Neural progenitor cell (in vitro differentiated cells): ENCODE results near the gene DDX39B. TPM values are rescaled to one million over a fixed set of nuclear protein-coding genes. Genes with fewer than 3 reads are reported as not detected.
A peak's percentile ranks its signal among the peaks of the same experiment; 100 is the strongest.

ENCODE experiments used
- DNase-seq: peaks from one replicate; pipeline ENCODE4 v3.0.0-alpha.2; 2016; ENCODE audit warnings: low spot score
- H2AFZ ChIP-seq: fragments of 200-600 bp; sonication (generic); replicated peaks from 2 replicates; pipeline ENCODE4 v1.6.1; 2016; ENCODE audit warnings: antibody characterized with exemption
- H3F3A ChIP-seq: fragments of 200-600 bp; sonication (generic); 2 replicates; pipeline ENCODE4 v1.6.1; 2016; ENCODE audit warnings: antibody characterized with exemption, low read depth
- H3K27ac ChIP-seq: fragments of 200-600 bp; sonication (generic); 2 replicates; pipeline ENCODE4 v1.5.1; 2016; ENCODE audit warnings: mild to moderate bottlenecking
- H3K27me3 ChIP-seq: fragments of 200-600 bp; sonication (generic); 2 replicates; pipeline ENCODE4 v1.6.1; 2016; ENCODE audit warnings: mild to moderate bottlenecking, moderate library complexity
- H3K36me3 ChIP-seq: fragments of 200-600 bp; sonication (generic); 2 replicates; pipeline ENCODE4 v1.5.1; 2016
- H3K4me1 ChIP-seq: fragments of 200-600 bp; sonication (generic); 2 replicates; pipeline ENCODE4 v1.6.1; 2016; ENCODE audit warnings: mixed run types
- H3K4me2 ChIP-seq: fragments of 200-600 bp; sonication (generic); 2 replicates; pipeline ENCODE4 v1.6.1; 2016
- H3K4me3 ChIP-seq: fragments of 200-600 bp; sonication (generic); 2 replicates; pipeline ENCODE4 v1.5.1; 2016
- H3K79me2 ChIP-seq: fragments of 200-600 bp; sonication (generic); 2 replicates; pipeline ENCODE4 v1.6.1; 2016; ENCODE audit warnings: low read depth
- H3K9ac ChIP-seq: fragments of 200-600 bp; sonication (generic); 2 replicates; pipeline ENCODE4 v1.6.1; 2016
- H3K9me3 ChIP-seq: fragments of 200-600 bp; sonication (generic); 2 replicates; pipeline ENCODE4 v1.5.1; 2016; ENCODE audit warnings: low read depth
- H4K20me1 ChIP-seq: fragments of 200-600 bp; sonication (generic); 2 replicates; pipeline ENCODE4 v1.6.1; 2016; ENCODE audit warnings: low read depth
- H3K27ac Mint-ChIP-seq: 3 replicates; pipeline ENCODE4 v1.8.0; 2021; ENCODE audit warnings: mixed read lengths
- H3K27me3 Mint-ChIP-seq: 2 replicates; pipeline ENCODE4 v1.8.0; 2022; ENCODE audit warnings: low read depth, mild to moderate bottlenecking, inconsistent platforms, moderate library complexity, mixed read lengths; ENCODE audit not compliant: insufficient read depth
- H3K36me3 Mint-ChIP-seq: 3 replicates; pipeline ENCODE4 v1.8.0; 2021; ENCODE audit warnings: mixed read lengths
- H3K4me1 Mint-ChIP-seq: 3 replicates; pipeline ENCODE4 v1.8.0; 2021; ENCODE audit warnings: mixed read lengths
- H3K4me3 Mint-ChIP-seq: 3 replicates; pipeline ENCODE4 v1.8.0; 2021; ENCODE audit warnings: mild to moderate bottlenecking, moderate library complexity, mixed read lengths
- H3K9me3 Mint-ChIP-seq: 3 replicates; pipeline ENCODE4 v1.8.0; 2020; ENCODE audit warnings: mixed read lengths
- EZH2 ChIP-seq: fragments of 200-600 bp; sonication (generic); IDR thresholded peaks from 2 replicates; pipeline ENCODE4 v1.6.1; 2017; ENCODE audit warnings: antibody characterized with exemption, mild to moderate bottlenecking, moderate library complexity
- EZH2phosphoT487 ChIP-seq: fragments of 200-600 bp; sonication (generic); IDR thresholded peaks from 2 replicates; pipeline ENCODE4 v1.6.1; 2017; ENCODE audit warnings: antibody characterized with exemption
- total RNA-seq: library from RNA; depleted of rRNA; stranded (reverse); fragments of >200 nt; gene quantifications from 2 replicates; pipeline ENCODE4 v1.2.3, GENCODE V29; 2015; ENCODE audit warnings: low replicate concordance
- TF ChIP-seq, protein P1 (sequence below): fragments of 200-600 bp; sonication (generic); IDR thresholded peaks from 2 replicates; pipeline ENCODE4 v1.5.1; 2017; ENCODE audit warnings: antibody characterized with exemption, mild to moderate bottlenecking

The DDX39B gene
- total RNA-seq, 1 donor from 2014 or later: 493 TPM

- TF ChIP-seq, protein P1, sequence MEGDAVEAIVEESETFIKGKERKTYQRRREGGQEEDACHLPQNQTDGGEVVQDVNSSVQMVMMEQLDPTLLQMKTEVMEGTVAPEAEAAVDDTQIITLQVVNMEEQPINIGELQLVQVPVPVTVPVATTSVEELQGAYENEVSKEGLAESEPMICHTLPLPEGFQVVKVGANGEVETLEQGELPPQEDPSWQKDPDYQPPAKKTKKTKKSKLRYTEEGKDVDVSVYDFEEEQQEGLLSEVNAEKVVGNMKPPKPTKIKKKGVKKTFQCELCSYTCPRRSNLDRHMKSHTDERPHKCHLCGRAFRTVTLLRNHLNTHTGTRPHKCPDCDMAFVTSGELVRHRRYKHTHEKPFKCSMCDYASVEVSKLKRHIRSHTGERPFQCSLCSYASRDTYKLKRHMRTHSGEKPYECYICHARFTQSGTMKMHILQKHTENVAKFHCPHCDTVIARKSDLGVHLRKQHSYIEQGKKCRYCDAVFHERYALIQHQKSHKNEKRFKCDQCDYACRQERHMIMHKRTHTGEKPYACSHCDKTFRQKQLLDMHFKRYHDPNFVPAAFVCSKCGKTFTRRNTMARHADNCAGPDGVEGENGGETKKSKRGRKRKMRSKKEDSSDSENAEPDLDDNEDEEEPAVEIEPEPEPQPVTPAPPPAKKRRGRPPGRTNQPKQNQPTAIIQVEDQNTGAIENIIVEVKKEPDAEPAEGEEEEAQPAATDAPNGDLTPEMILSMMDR: peak; percentile 96
- peak; percentile 39 for TF ChIP-seq EZH2
- TF ChIP-seq EZH2phosphoT487: no peak
- Histone ChIP-seq H3K4me3 (peak overlapping the region; percentile 69), H3K27ac (no peak overlapping the region), H2AFZ (peak overlapping the region; percentile 87), H3K27me3 (peaks cover 9% of the 10 kb centered on the region), H3K4me1 (peaks cover 11% of the 10 kb centered on the region), H3K9ac (peak overlapping the region; percentile 44), H3K79me2 (no peaks in the 10 kb centered on the region), H3F3A (no peaks in the 10 kb centered on the region), H4K20me1 (no peaks in the 10 kb centered on the region), H3K36me3 (no peaks in the 10 kb centered on the region), H3K4me2 (peak overlapping the region; percentile 94), H3K9me3 (no peaks in the 10 kb centered on the region)
- H3K27me3 Mint-ChIP-seq: peaks cover 17% of the 10 kb centered on the region
- no peaks in the 10 kb centered on the region for H3K36me3 Mint-ChIP-seq
- peak; percentile 93 for DNase-seq
- no peaks in the 10 kb centered on the region for H3K9me3 Mint-ChIP-seq
- H3K4me1 Mint-ChIP-seq: peaks cover 15% of the 10 kb centered on the region
- peak overlapping the region; percentile 90 for H3K27ac Mint-ChIP-seq
- H3K4me3 Mint-ChIP-seq: peak overlapping the region; percentile 95
Measured at GRCh38 chr6:31580807-31581433, 39.1 kb upstream of the DDX39B start.

GRCh38 chr6:31580438-31580740, 38.6 kb upstream of the DDX39B start:
- Mint-ChIP-seq H3K4me3 (peak overlapping the region; percentile 95), H3K27me3 (peaks cover 20% of the 10 kb centered on the region), H3K36me3 (no peaks in the 10 kb centered on the region), H3K27ac (peak overlapping the region; percentile 86), H3K4me1 (peaks cover 15% of the 10 kb centered on the region), H3K9me3 (no peaks in the 10 kb centered on the region)
- H3K4me2 ChIP-seq: peak overlapping the region; percentile 94
- no peaks in the 10 kb centered on the region for H4K20me1 ChIP-seq
- peak overlapping the region; percentile 87 for H2AFZ ChIP-seq
- DNase-seq: no peak
- H3K79me2 ChIP-seq: no peaks in the 10 kb centered on the region
- no peak overlapping the region for H3K27ac ChIP-seq
- H3K4me1 ChIP-seq: peaks cover 11% of the 10 kb centered on the region
- peaks cover 9% of the 10 kb centered on the region for H3K27me3 ChIP-seq
- H3K4me3 ChIP-seq: peak overlapping the region; percentile 69
- no peaks in the 10 kb centered on the region for H3K9me3 ChIP-seq
- H3K36me3 ChIP-seq: no peaks in the 10 kb centered on the region
- H3K9ac ChIP-seq: no peak overlapping the region
- no peak for TF ChIP-seq EZH2
- TF ChIP-seq, protein P1: no peak
- no peaks in the 10 kb centered on the region for H3F3A ChIP-seq

DNA sequence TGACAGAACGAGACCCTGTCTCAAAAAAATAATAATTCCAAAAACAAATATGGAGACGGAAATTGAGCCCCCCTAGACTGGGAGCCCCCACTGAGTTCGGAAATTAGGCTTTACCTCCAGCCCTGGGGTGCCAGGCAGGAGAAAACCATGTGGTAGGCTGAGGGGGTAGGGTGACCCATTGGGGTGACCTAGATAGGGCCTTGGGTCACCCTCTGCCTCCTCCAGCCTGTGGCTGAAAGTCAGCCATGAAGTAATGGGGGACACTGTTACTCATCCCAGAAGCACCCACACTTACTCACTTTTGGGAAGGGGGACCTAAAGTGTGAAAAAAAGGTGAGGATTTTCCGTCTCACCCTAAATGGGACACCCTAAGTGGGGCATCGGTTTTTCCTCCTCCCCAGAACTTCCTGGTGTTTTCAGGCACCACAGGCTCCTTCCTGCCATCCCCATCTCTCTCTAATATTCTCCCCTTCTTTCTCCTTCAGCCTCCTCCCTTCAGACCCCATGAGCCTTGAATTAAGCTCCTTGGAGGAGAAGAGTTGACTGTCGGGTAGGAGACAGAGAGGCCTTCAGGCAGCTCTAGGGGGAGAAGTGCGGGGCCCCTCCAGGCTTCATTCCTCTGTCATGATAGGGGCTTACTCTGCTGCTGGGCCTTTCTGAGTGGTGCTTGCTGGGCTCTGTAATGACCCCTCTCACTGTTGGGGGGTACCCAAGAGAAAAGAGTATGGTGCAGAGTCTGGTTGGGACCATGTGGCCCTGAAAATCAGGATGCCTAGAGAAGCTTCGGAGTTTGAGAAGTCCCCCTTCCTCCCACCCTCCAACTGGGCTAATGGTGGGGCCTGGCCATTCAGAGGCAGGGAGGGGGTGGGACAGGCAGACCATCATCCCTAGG, 38.0 kb upstream of the DDX39B start:
- Histone ChIP-seq H3K9me3 (no peaks in the 10 kb centered on the region), H3K36me3 (no peaks in the 10 kb centered on the region), H2AFZ (no peak overlapping the region), H3F3A (no peaks in the 10 kb centered on the region), H4K20me1 (no peaks in the 10 kb centered on the region), H3K4me3 (no peak overlapping the region), H3K27ac (no peak overlapping the region), H3K9ac (no peak overlapping the region), H3K4me1 (peaks cover 11% of the 10 kb centered on the region), H3K27me3 (peaks cover 9% of the 10 kb centered on the region), H3K79me2 (no peaks in the 10 kb centered on the region), H3K4me2 (peak overlapping the region; percentile 94)
- H3K4me1 Mint-ChIP-seq: peaks cover 15% of the 10 kb centered on the region
- H3K4me3 Mint-ChIP-seq: peak overlapping the region; percentile 95
- DNase-seq: no peak
- no peak overlapping the region for H3K27ac Mint-ChIP-seq
- TF ChIP-seq, protein P1: no peak
- TF ChIP-seq EZH2phosphoT487 (no peak), EZH2 (no peak)
- H3K36me3 Mint-ChIP-seq: no peaks in the 10 kb centered on the region
- no peaks in the 10 kb centered on the region for H3K9me3 Mint-ChIP-seq
- H3K27me3 Mint-ChIP-seq: peaks cover 20% of the 10 kb centered on the region
